Brain microvascular endothelial cell (primary cell): ENCODE measurements around the gene NMB.
A peak's percentile ranks its signal among the peaks of the same experiment; 100 is the strongest.

Experiments
- DNase-seq: peaks from one replicate; pipeline ENCODE4 v3.0.0-alpha.2; 2020
- H3K27ac ChIP-seq: fragments of 250-450 bp; sonication (Bioruptor Pico); 2 replicates; pipeline ENCODE4 v1.5.1; 2020; ENCODE audit warnings: mild to moderate bottlenecking, moderate library complexity
- H3K27me3 ChIP-seq: fragments of 250-450 bp; sonication (Bioruptor Pico); replicated peaks from 2 replicates; pipeline ENCODE4 v1.5.1; 2020; ENCODE audit warnings: mild to moderate bottlenecking
- H3K36me3 ChIP-seq: fragments of 250-450 bp; sonication (Bioruptor Pico); replicated peaks from 2 replicates; pipeline ENCODE4 v1.5.1; 2020; ENCODE audit warnings: mild to moderate bottlenecking
- H3K4me3 ChIP-seq: 2 replicates; pipeline ENCODE4 v1.5.1; 2011; ENCODE audit warnings: low read depth, mild to moderate bottlenecking, control low read depth, low read length, moderate library complexity
- CTCF ChIP-seq: IDR thresholded peaks from 2 replicates; pipeline ENCODE4 v1.5.1; 2011; ENCODE audit warnings: low read depth, mild to moderate bottlenecking, moderate library complexity, low read length, control low read depth, inconsistent platforms; ENCODE audit errors: missing control alignments
- in situ Hi-C: cut with HindIII; loops from 2 replicates; pipeline ENCODE4 v1.10.0; 2017; ENCODE audit warnings: low sequenced_read_pairs, low pct_ligation_motif_present

NMB gene

GRCh38 chr15:84653910-84654688 lies 3.9 kb downstream of the NMB start, which contains the start of gene WDR73:
Gene WDR73 (minus strand): TSS chr15:84654283. CDS start chr15:84654274, 9 bp downstream.
- Histone ChIP-seq H3K36me3 (peaks cover 24% of the 10 kb centered on the region), H3K27ac (peak within 1 kb of the TSS; percentile 80), H3K4me3 (peak within 1 kb of the TSS; percentile 96), H3K27me3 (no peaks in the 10 kb centered on the region)
- DNase-seq, result peak; percentile 92
- in situ Hi-C loops, result no loop called here
- no peak for TF ChIP-seq CTCF

GRCh38 chr15:84653584-84653909 lies 4.5 kb downstream of the NMB start:
- DNase-seq, result no peak
- Histone ChIP-seq H3K27me3 (no peaks in the 10 kb centered on the region), H3K36me3 (peaks cover 26% of the 10 kb centered on the region), H3K4me3 (peak overlapping the region; percentile 96), H3K27ac (peak overlapping the region; percentile 80)
- in situ Hi-C loops, result no loop called here
- TF ChIP-seq CTCF, result no peak

- DNase-seq, result no peak
- no peaks in the 10 kb centered on the region for H3K27me3 ChIP-seq
- in situ Hi-C loops, result no loop called here
- H3K27ac ChIP-seq, result no peak overlapping the region
- H3K4me3 ChIP-seq, result no peak overlapping the region
- peaks cover 60% of the 10 kb centered on the region for H3K36me3 ChIP-seq
- TF ChIP-seq CTCF, result no peak
These were observed 8.3 kb downstream of the NMB start for GRCh38 chr15:84649706-84650105.

GRCh38 chr15:84648539-84648938 lies 9.5 kb downstream of the NMB start:
- TF ChIP-seq CTCF, result no peak
- no peak overlapping the region for H3K4me3 ChIP-seq
- H3K36me3 ChIP-seq, result peaks cover 65% of the 10 kb centered on the region
- in situ Hi-C loops, result no loop called here
- no peak overlapping the region for H3K27ac ChIP-seq
- no peaks in the 10 kb centered on the region for H3K27me3 ChIP-seq
- no peak for DNase-seq

- no peak for TF ChIP-seq CTCF
- peaks cover 70% of the 10 kb centered on the region for H3K36me3 ChIP-seq
- H3K4me3 ChIP-seq, result no peak overlapping the region
- H3K27ac ChIP-seq, result no peak overlapping the region
- no peaks in the 10 kb centered on the region for H3K27me3 ChIP-seq
- no peak for DNase-seq
- in situ Hi-C loops, result no loop called here
These were observed 10.3 kb downstream of the NMB start for GRCh38 chr15:84647726-84648125.

GRCh38 chr15:84645997-84646396 lies 12.0 kb downstream of the NMB start:
- Histone ChIP-seq H3K27ac (no peak overlapping the region), H3K27me3 (no peaks in the 10 kb centered on the region), H3K36me3 (peaks cover 70% of the 10 kb centered on the region), H3K4me3 (no peak overlapping the region)
- in situ Hi-C loops, result no loop called here
- TF ChIP-seq CTCF, result no peak
- no peak for DNase-seq
